Thoracic aorta (tissue), 2 donors: ENCODE data around the gene CALML3. TPM values are rescaled to one million over a fixed set of nuclear protein-coding genes. Genes with fewer than 3 reads are reported as not detected.

Source experiments
- ATAC-seq: fragments of 150-250 bp; one replicate; pipeline ENCODE4 v1.8.0; 2017; ENCODE audit warnings: low read depth; ENCODE audit not compliant: insufficient number of reproducible peaks, low FRiP score
- DNase-seq: peaks from one replicate; pipeline ENCODE4 v3.0.0-alpha.2; 2020; ENCODE audit warnings: low spot score
- H3K27ac ChIP-seq, 2 donors: fragments of 200-600 bp; sonication (generic); 1 replicate in 1 of 2; 2 replicates in 1 of 2; pipeline ENCODE4 v1.5.1; 2016; ENCODE audit warnings: mild to moderate bottlenecking in 2 of 2, moderate library complexity in 2 of 2
- H3K27me3 ChIP-seq: fragments of 200-600 bp; sonication (generic); replicated peaks from 2 replicates; pipeline ENCODE4 v1.6.0; 2016; ENCODE audit warnings: mild to moderate bottlenecking; ENCODE audit not compliant: insufficient read depth
- H3K36me3 ChIP-seq: fragments of 200-600 bp; sonication (generic); one replicate; pipeline ENCODE4 v1.5.1; 2016
- H3K4me1 ChIP-seq, 2 donors: fragments of 200-600 bp; sonication (generic); 1 replicate in 1 of 2; 2 replicates in 1 of 2; pipeline versions ENCODE4 v1.5.1 to v1.6.0; 2016; ENCODE audit warnings: low read depth in 2 of 2, mild to moderate bottlenecking in 1 of 2; ENCODE audit not compliant: control insufficient read depth in 1 of 2
- H3K4me3 ChIP-seq: fragments of 200-600 bp; sonication (generic); 2 replicates; pipeline ENCODE4 v1.5.1; 2016; ENCODE audit warnings: mild to moderate bottlenecking
- H3K9me3 ChIP-seq: fragments of 200-600 bp; sonication (generic); 2 replicates; pipeline ENCODE4 v1.5.1; 2016
- total RNA-seq, 2 donors: library from RNA; depleted of rRNA; stranded (reverse); fragments of >200 nt; gene quantifications; one replicate each; pipeline versions ENCODE4 v1.1.0 to v1.2.3, GENCODE V29; 2016
- TF ChIP-seq, protein P1 (sequence below): fragments of 200-600 bp; sonication (generic); IDR thresholded peaks from one replicate; pipeline ENCODE4 v1.5.1; 2019; ENCODE audit warnings: antibody characterized with exemption

Gene CALML3
- total RNA-seq, 2 donors from 2014 or later = not detected

DNA sequence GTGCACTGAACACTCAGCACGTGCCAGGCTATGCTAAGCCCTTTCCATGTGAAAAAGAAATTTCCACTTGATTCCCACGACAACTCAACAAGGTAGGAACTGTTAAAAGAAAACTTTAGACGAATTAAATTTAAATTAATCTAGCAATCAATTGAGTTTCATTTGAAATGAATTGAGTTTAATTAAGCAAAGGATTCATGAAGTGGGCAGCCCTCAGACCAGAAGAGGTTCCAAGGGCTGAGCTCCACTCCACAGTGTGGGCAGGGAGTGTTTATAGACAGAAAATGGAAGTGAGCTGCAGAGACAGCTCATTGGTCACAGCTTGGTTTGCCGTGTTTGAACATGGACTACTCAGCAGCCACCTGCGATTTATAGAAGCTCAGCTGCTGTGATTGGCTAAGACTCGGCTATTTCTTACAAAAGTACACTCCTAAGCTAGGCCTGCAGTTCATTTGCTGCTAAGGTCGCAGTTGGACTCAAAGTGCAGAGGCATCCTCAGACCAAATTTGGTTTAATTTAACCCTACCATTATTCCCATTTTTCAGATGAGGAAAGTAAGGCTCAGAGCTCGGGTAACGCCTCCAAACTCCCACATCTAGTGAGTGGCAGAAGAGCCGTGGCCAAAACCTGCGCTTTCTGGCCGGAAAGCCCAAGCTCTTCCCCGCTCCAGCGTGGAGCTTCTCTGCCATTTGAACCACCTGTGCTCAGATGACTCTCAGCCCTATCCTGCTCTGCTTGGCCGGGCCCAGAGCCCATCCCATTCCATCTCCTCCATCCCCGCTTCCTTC, 24.9 kb downstream of the CALML3 start:
- no peak for ATAC-seq
- no peaks in the 10 kb centered on the region for H3K27me3 ChIP-seq
- H3K4me3 ChIP-seq = no peak overlapping the region
- H3K9me3 ChIP-seq = no peaks in the 10 kb centered on the region
- peaks cover 46 to 95% of the 10 kb centered on the region in 2 donors for H3K4me1 ChIP-seq
- no peak for DNase-seq
- peak overlapping the region; percentile 91 for H3K27ac ChIP-seq
- no peaks in the 10 kb centered on the region for H3K36me3 ChIP-seq
- TF ChIP-seq, protein P1, sequence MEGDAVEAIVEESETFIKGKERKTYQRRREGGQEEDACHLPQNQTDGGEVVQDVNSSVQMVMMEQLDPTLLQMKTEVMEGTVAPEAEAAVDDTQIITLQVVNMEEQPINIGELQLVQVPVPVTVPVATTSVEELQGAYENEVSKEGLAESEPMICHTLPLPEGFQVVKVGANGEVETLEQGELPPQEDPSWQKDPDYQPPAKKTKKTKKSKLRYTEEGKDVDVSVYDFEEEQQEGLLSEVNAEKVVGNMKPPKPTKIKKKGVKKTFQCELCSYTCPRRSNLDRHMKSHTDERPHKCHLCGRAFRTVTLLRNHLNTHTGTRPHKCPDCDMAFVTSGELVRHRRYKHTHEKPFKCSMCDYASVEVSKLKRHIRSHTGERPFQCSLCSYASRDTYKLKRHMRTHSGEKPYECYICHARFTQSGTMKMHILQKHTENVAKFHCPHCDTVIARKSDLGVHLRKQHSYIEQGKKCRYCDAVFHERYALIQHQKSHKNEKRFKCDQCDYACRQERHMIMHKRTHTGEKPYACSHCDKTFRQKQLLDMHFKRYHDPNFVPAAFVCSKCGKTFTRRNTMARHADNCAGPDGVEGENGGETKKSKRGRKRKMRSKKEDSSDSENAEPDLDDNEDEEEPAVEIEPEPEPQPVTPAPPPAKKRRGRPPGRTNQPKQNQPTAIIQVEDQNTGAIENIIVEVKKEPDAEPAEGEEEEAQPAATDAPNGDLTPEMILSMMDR = no peak

DNA sequence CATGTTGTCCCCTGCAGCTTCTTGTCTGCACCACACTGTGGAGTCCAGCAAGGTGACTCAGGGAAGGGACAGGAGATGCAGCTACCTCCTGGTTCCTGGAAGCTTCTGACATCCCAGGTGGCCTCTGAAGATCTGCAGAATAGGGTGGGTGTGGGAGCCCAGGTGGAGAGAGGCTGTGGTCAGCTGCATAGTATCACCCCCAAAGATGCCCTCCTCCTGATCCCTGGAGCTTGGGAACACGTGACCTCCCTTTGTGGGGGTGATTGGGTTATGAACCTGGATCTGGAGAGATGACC, 25.4 kb downstream of the CALML3 start:
- H3K36me3 ChIP-seq = no peaks in the 10 kb centered on the region
- peak overlapping the region; percentile 10 to 91 for H3K27ac ChIP-seq
- TF ChIP-seq, protein P1 = no peak

DNA sequence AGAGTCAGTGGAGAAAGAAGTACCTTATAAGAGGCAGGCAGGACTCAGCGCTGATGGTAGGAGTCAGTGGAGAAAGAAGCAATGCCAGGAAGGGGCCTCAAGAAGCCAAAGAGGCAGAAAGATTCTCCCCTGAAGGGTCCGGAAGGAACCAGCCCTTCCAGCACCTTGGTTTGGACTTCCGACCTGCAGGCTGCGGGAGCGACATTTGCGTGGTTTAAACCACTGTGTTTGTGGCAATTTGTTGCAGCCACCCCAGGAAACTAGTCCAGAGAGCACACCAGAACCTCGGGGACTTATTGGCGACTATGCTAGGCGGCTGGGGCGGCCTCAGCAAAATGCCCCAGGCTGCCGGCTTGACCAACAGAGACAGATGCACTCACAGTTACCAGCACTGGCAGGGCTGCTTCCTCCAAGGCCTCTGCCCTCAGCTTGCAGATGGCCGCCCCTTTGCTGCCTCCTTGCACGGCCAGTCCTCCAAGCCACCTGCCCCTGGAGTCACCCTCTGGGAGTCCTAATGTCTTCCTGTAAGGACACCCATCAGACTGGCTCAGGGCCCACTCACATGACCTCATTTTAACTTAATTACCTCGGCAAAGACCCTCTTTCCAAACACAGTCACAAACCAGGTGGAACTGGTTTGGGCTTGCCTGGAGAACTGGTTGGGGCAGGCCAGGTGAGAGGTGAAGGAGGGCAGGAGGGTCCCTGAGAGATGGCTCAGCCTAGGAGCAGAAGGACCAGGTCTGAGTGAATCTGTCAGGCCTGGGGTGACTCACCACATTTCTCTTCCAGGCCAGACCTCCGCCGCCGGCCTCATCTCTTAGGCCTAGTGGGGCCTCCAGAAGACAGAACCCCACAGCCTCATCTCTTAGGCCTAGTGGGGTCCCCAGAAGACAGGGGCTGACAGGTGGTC, 26.1 kb downstream of the CALML3 start:
- peak overlapping the region; percentile 15 to 91 for H3K27ac ChIP-seq
- DNase-seq (no peak), ATAC-seq (no peak)
- TF ChIP-seq, protein P1 = no peak
- peaks cover 46 to 95% of the 10 kb centered on the region in 2 donors for H3K4me1 ChIP-seq
- H3K9me3 ChIP-seq = no peaks in the 10 kb centered on the region
- H3K36me3 ChIP-seq = no peaks in the 10 kb centered on the region
- H3K4me3 ChIP-seq = no peak overlapping the region
- H3K27me3 ChIP-seq = no peaks in the 10 kb centered on the region

More for the DNA sequence above, 25.4 kb downstream of the CALML3 start:
- H3K4me3 ChIP-seq = no peak overlapping the region
- ATAC-seq = no peak
- no peak for DNase-seq
- no peaks in the 10 kb centered on the region for H3K27me3 ChIP-seq
- H3K9me3 ChIP-seq = no peaks in the 10 kb centered on the region
- peaks cover 46 to 95% of the 10 kb centered on the region in 2 donors for H3K4me1 ChIP-seq

DNA sequence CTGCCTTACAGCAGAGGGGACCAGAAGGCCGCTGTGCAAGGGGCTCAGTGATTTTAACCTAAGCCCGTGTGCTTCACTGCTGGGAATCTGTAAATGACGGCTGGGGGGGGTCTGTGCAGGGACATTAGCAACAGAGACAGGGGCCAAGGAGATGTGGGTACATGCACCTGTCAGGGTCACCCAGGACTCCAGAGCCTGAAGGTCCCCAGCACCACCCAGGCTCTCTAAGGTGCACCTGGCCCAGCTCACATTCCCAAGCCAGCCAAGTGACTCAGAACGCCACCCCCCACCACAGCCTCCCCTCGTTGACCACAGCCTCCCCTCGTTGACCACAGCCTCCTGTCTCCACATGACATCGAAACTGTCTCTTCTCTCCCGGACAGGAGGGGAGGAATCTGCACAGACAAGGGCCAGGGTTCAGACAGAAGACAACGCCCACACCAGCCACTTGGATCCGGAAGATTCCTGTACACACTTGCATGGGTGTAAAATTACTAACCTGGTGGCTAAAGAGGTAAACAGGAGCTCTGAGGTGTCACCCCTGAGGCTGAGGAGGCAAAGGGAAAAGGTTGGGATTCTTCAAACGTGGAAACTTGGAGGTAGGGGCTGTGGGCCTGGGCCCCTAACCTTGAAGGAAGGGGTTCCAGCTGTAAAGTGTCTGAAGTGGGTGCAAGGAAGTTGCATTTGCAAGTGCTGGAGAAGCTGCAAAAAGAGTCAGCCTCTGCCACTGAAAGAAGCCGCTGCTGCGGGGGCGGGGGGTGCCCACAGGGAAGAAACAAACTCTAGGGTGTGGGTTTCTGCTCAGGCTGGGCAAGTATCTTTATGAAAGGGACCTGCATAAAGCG, 27.0 kb downstream of the CALML3 start:
- Histone ChIP-seq H3K9me3 (no peaks in the 10 kb centered on the region), H3K27ac (peak overlapping the region; percentile 15 to 21), H3K4me1 (peaks cover 43 to 95% of the 10 kb centered on the region in 2 donors), H3K27me3 (no peaks in the 10 kb centered on the region), H3K4me3 (no peak overlapping the region), H3K36me3 (no peaks in the 10 kb centered on the region)
- DNase-seq (no peak), ATAC-seq (no peak)
- TF ChIP-seq, protein P1 = no peak
